ENCODE measurements around the gene ZNF598.
A peak's percentile ranks its signal among the peaks of the same experiment; 100 is the strongest.

ZNF598 gene

DNA sequence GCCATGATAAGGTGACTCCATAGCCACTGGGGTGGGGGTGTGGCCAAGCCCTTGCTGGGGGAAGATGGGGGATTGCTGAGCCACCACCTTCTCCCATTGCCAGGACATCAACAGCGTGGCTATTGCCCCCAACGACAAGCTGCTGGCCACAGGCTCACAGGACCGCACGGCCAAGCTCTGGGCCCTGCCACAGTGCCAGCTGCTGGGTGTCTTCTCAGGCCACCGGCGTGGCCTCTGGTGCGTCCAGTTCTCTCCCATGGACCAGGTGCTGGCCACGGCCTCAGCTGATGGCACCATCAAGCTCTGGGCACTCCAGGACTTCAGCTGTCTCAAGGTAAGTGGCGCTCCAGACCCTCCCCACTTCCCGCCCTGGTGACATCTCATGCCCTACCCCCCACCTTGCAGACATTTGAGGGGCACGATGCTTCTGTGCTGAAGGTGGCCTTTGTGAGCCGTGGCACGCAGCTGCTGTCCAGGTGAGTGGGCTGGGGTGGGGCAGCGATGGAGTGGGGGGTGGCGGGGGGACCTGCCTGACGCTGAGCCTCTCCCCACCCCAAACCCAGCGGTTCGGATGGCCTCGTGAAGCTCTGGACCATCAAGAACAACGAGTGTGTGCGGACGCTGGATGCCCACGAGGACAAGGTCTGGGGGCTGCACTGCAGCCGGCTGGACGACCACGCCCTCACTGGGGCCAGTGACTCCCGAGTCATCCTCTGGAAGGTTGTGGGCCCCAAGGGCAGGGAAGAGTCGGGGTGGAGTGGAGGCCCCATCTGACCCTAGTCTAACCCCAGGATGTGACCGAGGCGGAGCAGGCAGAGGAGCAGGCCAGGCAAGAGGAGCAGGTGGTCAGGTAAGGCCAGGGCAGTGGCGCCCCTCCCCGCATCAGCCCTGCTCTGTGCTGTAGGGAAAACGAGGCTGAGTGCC, 32.4 kb downstream of the ZNF598 start:
- no peak for DNase-seq (ENCODE audit: low spot score)
- TF ChIP-seq, protein P1, sequence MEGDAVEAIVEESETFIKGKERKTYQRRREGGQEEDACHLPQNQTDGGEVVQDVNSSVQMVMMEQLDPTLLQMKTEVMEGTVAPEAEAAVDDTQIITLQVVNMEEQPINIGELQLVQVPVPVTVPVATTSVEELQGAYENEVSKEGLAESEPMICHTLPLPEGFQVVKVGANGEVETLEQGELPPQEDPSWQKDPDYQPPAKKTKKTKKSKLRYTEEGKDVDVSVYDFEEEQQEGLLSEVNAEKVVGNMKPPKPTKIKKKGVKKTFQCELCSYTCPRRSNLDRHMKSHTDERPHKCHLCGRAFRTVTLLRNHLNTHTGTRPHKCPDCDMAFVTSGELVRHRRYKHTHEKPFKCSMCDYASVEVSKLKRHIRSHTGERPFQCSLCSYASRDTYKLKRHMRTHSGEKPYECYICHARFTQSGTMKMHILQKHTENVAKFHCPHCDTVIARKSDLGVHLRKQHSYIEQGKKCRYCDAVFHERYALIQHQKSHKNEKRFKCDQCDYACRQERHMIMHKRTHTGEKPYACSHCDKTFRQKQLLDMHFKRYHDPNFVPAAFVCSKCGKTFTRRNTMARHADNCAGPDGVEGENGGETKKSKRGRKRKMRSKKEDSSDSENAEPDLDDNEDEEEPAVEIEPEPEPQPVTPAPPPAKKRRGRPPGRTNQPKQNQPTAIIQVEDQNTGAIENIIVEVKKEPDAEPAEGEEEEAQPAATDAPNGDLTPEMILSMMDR (IDR thresholded peaks at IDR 0.05; ENCODE audit: extremely low read depth, missing control alignments) = no peak

DNA sequence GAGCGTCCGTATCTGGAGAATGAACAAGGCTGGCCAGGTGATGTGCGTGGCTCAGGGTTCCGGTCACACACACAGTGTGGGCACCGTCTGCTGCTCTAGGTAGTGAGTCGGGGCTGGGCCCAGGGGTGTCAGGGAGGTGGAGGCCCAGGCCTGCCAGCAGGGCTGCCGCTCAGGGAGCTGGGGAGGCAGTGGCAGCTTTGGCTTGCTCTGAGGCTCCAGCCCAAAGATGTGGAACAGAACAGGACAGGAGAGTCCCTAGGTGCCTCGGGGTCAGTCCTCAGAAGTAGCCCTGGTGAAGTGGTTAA, 33.5 kb downstream of the ZNF598 start:
- TF ChIP-seq, protein P1 (IDR thresholded peaks at IDR 0.05; ENCODE audit: extremely low read depth, missing control alignments) = no peak
- DNase-seq (ENCODE audit: low spot score) = no peak

DNA sequence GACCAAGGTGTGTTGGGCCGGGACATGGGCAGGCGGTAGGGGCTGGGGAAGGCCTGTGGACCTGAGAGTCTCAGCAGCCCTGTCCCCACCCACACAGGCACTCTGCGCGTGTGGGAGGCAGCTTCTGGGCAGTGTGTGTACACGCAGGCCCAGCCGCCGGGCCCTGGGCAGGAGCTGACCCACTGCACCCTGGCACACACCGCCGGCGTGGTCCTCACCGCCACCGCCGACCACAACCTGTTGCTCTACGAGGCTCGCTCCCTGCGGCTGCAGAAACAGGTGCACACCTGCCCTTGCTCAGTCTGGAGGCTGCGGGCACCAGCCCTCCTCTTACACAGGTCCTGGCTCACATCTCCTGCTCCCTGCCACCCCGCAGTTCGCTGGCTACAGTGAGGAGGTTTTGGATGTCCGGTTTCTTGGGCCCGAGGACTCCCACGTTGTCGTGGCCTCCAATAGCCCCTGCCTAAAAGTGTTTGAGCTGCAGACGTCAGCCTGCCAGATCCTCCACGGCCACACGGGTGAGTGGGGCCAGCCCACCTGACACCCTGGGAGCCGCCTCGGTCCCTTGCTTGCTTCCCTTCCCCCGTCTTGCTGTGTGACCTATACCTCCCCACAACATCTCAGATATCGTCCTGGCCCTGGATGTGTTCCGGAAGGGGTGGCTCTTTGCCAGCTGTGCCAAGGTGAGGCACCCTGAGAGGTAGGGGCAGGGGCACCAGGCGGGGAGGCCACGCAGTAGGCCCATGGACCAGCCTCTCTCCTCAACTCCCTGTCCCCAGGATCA, 34.0 kb downstream of the ZNF598 start:
- DNase-seq (ENCODE audit: low spot score) = no peak
- TF ChIP-seq, protein P1 (IDR thresholded peaks at IDR 0.05; ENCODE audit: extremely low read depth, missing control alignments) = no peak

DNA sequence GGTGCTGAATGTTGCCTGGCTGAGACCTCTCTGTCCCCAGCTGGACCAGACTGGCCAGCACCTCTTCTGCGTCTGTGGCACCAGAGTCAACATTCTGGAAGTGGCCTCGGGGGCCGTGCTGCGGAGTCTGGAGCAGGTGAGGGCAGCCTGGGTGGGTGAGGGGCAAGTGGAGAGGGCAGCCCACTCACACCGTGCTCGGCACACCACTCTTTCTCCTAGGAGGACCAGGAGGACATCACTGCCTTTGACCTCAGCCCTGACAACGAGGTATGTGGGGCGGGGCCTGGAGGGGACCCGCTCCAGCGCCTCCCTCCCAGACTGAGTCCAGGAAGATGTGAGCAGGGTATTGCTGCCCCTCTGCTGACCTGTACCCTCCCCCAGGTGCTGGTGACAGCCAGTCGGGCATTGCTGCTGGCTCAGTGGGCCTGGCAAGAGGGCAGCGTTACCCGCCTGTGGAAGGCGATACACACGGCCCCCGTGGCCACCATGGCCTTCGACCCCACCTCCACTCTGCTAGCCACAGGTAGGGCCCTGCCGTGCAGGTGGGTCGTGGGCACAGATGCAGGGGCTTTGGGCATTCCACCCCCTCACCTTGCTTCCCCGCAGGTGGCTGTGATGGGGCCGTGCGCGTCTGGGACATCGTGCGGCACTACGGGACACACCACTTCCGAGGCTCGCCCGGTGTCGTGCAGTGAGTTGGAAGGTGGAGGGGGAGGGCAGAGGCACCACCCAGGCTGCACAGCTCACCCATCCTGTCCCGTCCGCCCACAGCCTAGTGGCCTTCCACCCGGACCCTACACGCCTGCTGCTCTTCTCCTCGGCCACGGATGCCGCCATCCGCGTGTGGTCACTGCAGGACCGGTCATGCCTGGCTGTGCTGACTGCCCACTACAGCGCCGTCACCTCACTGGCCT, 35.2 kb downstream of the ZNF598 start:
- no peak for DNase-seq (ENCODE audit: low spot score)
- TF ChIP-seq, protein P1 (IDR thresholded peaks at IDR 0.05; ENCODE audit: extremely low read depth, missing control alignments) = no peak

DNA sequence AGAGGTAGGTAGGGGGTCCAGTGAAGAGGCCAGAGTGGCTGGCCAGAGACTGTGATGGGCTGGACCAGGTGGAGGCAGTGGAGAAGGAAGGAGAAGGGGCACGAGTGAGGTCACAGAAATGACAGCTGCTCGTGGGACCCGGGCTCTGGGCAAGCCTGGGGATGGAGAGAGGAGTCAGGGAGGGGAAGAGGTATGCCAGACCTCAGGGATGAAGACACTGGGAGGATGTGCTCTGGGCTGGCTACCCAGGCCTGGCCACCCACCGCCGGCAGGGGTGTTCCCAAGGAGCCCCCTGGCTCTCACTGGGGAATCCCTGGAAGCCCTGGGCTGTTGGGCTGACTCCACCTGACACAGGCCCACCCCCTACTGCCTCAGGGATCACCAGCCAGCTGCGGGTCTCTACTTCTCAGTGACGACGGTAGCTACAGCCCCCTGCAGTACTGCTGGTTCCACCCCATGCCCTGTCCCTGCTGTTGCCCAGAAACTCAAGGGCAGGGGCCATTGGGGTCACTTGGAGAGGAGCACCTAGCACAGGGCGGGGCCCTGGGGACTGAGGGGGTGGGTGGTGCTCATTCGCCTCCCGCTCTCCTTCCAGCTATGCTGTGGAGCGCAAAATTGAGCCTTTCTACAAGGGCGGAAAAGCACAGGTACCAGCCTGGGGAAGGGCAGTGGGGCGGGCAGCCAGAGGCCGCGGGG, 36.0 kb downstream of the ZNF598 start:
- TF ChIP-seq, protein P1 (IDR thresholded peaks at IDR 0.05; ENCODE audit: extremely low read depth, missing control alignments) = no peak
- no peak for DNase-seq (ENCODE audit: low spot score)

DNA sequence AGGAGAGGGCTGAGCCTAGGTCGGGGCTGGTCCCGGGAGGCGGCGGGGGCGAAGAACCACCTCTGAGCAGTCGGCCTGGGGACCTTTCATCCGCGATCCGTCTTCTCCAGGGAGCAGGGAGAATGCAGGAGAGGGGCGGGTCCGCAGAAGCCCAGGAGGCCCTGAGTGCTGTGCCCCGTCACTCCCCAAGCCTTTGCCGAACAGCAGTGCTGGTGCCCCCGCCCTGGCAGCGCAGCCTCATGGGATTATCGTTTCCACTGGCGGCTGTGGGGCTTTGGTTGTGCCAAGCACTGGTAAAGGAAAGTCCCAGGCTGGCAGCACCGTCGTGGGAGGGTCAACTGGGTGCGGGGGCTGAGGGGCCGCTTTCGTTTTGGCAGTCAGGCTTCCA, 37.1 kb downstream of the ZNF598 start:
- TF ChIP-seq, protein P1 (IDR thresholded peaks at IDR 0.05; ENCODE audit: extremely low read depth, missing control alignments) = no peak
- peak; percentile 46 for DNase-seq (ENCODE audit: low spot score)
